Inflammatory macrophage treated with lipopolysaccharide for 1 hour (primary cell): Measurements from ENCODE around the gene CKMT1B.
"Not testable (repeated sequence)": the region's sequence is repeated elsewhere in the genome, so short reads cannot be mapped to it uniquely, and the experiment has no call there.

Experiments
- DNase-seq, 2 donors: peaks; one replicate each; pipeline ENCODE4 v3.0.0-alpha.2; 2020 to 2022

Gene CKMT1B

DNA sequence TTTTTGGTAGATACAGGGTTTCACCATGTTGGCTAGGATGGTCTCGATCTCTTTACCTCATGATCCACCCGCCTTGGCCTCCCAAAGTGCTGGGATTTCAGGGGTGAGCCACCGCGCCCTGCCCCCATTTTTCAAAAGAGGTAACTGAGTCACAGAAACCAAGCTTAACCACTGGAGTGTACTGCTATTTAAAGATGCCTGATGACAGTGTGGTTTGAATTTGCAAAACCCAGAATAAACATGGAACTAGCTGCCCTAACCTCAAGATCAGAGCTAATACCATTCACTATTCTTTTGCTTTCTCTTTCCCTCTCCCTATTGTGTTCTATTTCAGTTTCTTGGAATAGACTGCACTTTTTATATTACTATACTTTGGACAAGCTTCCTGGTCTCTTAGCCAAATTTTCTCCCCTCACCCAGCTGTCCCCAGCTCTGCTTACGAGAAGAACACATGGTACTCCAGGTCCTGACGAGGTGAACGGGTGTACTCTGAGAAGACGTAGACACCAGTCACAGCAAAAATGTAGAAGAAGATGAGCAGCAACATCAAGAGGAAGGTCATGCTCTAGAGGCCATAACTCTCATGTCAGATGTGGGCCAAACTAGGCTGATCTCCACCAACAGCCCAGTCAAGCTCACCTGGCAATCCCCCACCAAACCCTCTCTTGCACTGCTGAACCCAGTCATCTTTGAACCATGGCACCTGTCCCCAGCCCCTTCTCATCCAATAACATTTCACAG lies 44.8 kb downstream of the CKMT1B start:
- DNase-seq, result not testable (repeated sequence)
